DMS53 (cell line): Measurements from ENCODE around the gene CYTIP.
"Not testable (repeated sequence)": the region's sequence is repeated elsewhere in the genome, so short reads cannot be mapped to it uniquely, and the experiment has no call there.

Source experiments
- DNase-seq: peaks from one replicate; lab custom pipeline; 2025; lab: John Stamatoyannopoulos, UW

CYTIP gene

GRCh38 chr2:157424374-157424773 lies 19.5 kb downstream of the CYTIP start:
- no peak for DNase-seq

- DNase-seq, result no peak
Observed at GRCh38 chr2:157421964-157422363, 21.9 kb downstream of the CYTIP start.

DNA sequence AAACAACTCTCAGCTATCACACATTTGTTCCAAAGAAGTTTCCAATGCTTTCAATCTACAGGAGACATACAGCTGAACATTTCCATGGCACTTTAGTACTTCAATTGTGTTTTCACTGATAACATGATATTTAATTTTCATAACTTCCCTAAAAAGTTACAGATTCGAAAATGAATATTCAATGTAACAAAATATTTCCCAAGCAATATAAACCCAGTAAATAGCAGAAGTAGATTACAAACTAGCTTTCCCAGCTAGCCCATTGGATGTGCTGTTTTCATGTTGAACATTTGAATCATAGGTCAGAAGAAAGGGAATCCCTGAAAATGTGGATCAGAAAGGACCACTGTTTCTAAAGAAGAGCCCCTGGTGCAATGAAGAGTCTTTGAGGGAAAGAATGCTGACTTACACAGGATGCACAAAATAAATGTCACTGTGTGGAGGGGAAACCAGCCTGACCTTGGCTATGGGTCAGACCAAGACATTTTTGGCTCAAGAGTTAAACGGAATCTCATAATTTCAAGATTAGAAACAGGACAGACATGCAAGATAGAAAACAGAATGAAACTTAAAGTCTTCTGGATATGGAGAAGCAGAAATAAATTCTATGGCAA lies 22.5 kb downstream of the CYTIP start:
- DNase-seq, result no peak

DNA sequence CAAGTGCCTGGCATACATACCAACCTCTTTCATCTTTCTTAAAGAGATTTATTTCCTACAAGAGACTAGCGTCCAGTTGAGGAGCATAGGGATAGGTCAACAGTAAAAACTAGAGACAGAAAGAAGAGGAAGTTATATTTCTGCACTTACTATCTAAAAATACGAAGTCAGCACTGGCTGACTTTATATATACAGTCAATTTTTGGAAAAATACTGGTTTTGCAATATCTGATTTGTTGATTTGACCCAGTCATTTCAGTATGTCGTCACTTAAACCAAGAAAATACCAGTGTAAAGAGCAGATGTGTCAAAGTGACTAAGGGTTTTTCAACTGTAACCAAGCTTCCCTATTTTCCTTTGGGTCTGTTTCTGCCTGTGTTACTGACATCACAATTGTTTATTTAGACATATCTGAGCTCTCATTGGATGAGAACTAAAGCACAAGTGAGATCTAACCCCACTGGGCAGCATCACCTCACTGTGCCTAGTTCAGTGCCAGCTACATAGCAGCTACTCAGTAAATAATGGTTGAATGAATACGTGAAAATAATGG lies 23.0 kb downstream of the CYTIP start:
- no peak for DNase-seq

DNA sequence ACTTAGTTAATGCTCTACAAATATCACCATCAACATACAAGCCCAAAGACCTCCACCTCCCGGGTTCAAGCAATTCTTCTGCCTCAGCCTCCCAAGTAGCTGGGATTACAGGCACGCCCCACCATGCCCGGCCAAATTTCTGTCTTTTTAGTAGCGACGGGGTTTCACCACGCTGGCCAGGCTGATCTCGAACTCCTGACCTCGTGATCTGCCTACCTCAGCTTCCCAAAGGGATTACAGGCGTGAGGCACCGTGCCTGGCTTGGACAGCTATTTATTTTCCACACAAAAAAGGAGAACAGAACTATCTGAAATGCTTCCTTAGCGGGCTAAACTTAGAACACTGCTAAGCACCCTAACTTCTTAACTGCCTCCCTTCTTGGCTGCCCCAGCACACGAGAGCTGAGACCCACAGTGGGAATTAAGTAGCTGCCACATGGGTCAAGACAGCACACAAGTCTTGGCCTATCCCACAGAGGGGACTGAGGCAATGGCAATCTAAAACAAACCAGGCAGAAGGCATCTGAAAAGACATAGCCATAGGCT lies 24.8 kb downstream of the CYTIP start:
- DNase-seq, result no peak

DNA sequence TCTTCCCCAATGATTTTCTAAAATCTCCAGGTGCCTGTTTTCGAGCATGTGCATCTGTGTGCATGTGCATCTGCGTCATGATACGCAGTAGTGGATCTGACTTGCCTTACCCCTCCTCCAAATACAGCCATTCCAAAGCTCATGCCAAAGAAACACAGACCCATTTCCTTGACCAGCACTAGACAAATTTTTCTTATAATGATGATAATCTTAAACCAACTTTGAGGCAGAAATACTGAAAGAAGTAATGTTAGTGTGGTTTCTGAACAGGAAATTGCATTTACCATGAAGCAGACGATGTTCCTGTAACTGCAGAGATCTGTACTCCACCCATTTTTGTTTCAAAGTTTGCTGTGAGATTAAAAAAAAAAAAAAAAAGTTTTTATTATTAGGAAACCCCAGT lies 25.6 kb downstream of the CYTIP start:
- DNase-seq, result no peak

- DNase-seq, result no peak
Observed at GRCh38 chr2:157415591-157416101, 28.2 kb downstream of the CYTIP start.

- no peak for DNase-seq
Observed at GRCh38 chr2:157414050-157414449, 29.8 kb downstream of the CYTIP start.

GRCh38 chr2:157413326-157414035 lies 30.4 kb downstream of the CYTIP start:
- DNase-seq, result no peak

GRCh38 chr2:157411624-157412336 lies 32.1 kb downstream of the CYTIP start:
- DNase-seq, result no peak

- DNase-seq, result not testable (repeated sequence)
Observed at GRCh38 chr2:157405398-157405797, 38.5 kb downstream of the CYTIP start.

DNA sequence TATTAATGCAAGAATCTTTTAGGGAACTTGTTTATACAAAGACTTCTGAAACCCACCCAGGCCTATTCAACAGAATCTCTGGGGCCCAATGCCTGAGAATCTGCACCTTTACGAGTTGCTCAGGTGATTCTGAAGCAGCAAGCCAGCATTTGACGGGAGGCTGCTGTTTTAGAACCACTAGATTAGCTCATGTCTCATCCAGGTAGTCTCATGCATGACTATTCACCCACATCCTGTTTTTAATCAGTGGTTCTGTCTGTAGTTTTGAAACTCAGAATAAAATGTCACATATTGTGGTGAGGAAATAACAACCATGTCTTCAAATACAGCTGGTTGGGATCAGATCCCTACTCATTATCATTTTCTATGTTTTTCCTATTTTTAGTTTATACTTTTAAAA lies 39.5 kb downstream of the CYTIP start:
- DNase-seq, result no peak

GRCh38 chr2:157402801-157403485 lies 40.9 kb downstream of the CYTIP start:
- DNase-seq, result peak; percentile 37

- DNase-seq, result peak; percentile 34
Observed at GRCh38 chr2:157395811-157396210, 48.1 kb downstream of the CYTIP start.

- no peak for DNase-seq
Observed at GRCh38 chr2:157394928-157395327, 49.0 kb downstream of the CYTIP start.

GRCh38 chr2:157393348-157393747 lies 50.5 kb downstream of the CYTIP start:
- DNase-seq, result no peak

- DNase-seq, result no peak
Observed at GRCh38 chr2:157388827-157389226, 55.1 kb downstream of the CYTIP start.

- DNase-seq, result no peak
Observed at GRCh38 chr2:157386747-157387146, 57.1 kb downstream of the CYTIP start.

DNA sequence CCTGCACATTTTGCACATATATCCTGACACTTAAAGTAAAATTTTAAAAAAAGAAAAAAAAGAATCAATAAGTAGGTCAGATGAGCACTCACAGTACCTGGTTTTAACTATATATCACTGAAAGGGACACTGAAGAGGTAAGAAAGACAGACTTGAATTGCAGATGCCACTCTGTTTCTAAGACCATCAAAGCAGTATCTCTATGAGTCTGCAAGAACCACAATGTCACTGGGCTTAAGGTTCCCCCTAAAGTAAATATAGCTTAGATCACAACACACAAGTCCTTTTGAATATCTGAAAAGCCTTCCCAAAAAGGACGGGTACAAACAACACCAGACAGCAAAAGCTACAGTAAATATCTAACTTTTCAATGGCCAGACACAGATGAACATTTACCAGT lies 57.6 kb downstream of the CYTIP start:
- no peak for DNase-seq

DNA sequence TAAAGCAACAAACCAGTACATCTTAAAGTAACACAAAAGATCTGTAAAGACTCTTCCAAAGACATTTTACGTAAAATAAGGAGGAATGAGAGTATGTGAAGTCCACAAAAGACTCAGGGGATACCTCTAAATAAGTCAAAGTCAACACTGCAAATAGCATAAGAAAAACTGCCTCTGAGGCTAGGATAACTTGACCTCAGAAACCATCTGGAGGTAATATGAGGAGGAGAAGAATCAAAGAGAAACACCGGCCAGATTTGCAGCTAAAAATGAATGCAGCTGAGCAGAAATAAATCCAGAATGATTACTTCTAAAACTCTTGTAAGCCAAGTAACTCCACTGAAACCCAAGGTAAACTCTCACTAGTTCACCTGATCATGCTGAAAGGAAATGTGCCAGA lies 66.0 kb downstream of the CYTIP start:
- DNase-seq, result no peak

DNA sequence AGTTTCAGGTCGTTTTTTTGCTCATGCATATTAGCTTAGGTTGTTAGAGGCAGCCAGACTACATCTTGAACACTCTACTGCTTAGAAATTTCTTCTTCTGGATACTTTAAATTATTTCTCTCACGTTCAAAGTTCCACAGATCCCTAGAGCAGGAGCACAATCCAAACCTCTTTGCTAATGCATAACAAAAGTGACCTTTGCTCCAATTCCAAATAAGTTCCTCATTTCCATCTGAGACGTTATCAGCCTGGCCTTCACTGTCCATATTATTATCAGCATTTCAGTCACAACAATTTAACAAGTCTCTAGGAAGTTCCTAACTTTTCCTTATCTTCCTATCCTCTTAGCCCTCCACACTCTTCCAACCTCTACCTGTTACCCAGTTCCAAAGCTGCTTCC lies 67.8 kb downstream of the CYTIP start:
- DNase-seq, result no peak

DNA sequence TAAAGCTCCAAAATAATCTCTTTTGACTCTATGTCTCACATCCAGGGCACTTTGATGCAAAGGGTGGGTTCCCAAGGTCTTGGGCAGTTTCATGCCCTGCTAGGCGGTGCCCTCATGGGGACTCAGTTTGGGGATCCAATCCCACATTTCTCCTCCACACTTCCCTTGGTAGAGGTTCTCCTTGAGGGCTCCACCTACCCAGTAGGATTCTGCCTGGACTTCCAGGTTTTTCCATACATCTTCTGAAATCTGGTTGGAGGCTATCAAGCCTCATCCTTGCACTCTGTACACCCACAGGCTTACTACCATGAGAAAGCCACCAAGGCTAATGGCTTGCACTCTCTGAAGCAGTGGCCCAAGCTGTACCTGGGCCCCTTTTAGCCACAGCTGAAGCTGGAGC lies 68.5 kb downstream of the CYTIP start:
- DNase-seq, result peak; percentile 35
